ENCODE data around the gene LPP.
A peak's percentile ranks its signal among the peaks of the same experiment; 100 is the strongest.

The LPP gene

DNA sequence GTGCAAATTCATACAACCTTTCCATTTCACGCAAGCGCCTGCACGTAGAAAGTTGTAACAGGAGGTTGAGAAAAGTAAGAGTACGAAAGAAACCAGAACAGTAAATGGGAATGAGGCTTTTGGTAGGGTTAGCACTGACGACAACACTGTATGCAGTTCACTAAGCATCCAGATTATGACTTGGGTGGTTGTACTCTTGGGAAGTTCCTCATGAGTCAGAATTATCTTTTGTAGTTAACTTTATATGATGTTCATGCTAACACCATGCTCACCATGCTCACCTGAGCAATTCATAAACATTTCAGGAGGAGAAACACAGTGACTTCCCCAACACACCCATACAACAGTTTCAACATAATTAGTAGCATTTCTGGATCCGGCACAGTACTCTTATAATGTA lies 3.0 kb upstream of the LPP start:
- TF ChIP-seq POLR2A (IDR thresholded peaks at IDR 0.05; ENCODE audit: low read length) (no peak), GATA1 (IDR thresholded peaks at IDR 0.05; ENCODE audit: low read depth, low read length) (no peak)
- DNase-seq: no peak

DNA sequence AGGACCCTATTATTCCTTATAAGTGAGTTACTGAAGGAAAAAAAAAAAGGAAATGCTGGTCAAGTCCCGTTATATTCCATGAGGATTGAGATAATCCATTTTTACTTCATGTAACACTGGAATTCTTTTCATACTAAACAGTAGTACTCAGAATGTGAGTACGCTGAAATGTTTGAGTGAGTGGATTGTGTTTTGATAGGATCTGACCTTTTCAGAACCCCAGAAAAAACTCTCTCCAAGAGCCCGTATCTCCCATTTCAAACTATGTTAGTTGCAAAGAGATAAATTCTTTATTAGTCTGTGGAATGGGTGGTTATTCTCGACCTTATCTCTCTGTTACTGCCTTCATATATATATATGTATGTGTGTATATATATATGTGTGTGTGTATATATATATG lies 2.5 kb upstream of the LPP start:
- TF ChIP-seq POLR2A (IDR thresholded peaks at IDR 0.05; ENCODE audit: low read length) (no peak), GATA1 (IDR thresholded peaks at IDR 0.05; ENCODE audit: low read depth, low read length) (no peak)
- no peak for DNase-seq

DNA sequence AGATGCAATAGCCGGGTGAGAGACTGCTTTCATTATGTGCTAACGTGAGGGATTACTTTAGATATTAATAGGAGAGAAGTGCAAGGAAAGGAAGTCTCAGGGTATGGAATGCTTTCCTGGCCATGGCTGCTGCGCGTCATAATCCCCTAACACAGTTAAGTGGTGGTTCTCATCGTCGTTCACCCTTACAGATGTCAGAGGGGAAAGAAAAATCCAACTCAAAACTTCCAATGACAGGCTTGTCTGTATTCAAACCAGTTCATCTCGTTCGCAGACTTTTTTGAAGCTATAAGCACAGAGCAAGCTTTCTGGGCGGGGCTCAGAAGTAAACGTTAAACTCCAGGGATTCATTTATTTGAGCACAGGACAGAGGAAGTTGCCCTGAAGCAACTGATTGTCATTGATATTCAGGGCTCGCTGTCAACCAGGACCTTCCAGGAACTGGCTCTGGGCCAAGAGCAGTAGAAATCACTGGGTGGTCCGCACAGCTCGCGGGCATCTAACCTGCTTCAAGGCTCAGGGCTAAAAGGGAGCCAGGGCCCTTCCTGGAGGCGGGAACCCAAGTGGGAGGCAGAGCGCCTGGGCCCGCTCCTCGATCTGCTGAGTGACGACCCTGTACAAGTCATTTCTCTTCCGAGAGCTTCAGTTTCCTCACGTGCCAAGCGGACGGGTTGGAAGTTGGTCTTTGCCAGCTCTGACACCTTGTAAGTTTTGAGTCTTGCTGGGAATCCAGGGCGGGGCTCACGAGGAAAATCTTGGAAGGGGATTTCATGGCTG lies 1.1 kb upstream of the LPP start:
- TF ChIP-seq POLR2A (IDR thresholded peaks at IDR 0.05; ENCODE audit: low read length) (no peak), GATA1 (IDR thresholded peaks at IDR 0.05; ENCODE audit: low read depth, low read length) (no peak)
- DNase-seq: no peak

DNA sequence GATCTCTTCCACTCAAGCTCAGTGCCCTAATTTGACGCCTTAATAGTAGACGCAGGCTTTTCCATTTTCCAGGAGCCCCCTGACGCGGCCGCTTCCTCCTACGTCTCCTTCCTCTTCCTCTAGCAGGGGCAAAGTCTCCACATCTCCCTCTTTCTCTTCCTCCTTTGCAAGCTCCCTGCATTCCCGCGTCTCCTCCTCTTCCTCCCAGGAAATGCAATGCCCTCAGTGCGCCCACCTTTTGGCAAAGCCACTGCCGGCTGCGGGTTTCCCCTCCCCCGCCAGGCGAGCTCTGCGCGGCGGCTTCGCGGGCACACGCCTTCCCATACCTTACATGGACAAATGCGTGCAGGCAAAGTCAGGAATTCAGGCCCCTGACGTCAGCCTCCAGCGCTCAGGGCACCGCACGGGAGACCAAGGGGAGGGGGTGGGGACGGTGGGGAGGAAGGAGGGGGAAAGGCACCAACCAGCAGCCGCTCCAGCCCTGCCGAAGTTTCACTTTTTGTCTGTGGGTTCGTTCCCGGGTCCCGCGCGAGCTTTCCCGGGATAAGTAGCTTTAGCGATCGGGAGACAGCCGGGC lies 432 bp upstream of the LPP start:
- no peak for TF ChIP-seq GATA1 (IDR thresholded peaks at IDR 0.05; ENCODE audit: low read depth, low read length)
- no peak for TF ChIP-seq POLR2A (IDR thresholded peaks at IDR 0.05; ENCODE audit: low read length)
- DNase-seq: peak; percentile 30 to 41

DNA sequence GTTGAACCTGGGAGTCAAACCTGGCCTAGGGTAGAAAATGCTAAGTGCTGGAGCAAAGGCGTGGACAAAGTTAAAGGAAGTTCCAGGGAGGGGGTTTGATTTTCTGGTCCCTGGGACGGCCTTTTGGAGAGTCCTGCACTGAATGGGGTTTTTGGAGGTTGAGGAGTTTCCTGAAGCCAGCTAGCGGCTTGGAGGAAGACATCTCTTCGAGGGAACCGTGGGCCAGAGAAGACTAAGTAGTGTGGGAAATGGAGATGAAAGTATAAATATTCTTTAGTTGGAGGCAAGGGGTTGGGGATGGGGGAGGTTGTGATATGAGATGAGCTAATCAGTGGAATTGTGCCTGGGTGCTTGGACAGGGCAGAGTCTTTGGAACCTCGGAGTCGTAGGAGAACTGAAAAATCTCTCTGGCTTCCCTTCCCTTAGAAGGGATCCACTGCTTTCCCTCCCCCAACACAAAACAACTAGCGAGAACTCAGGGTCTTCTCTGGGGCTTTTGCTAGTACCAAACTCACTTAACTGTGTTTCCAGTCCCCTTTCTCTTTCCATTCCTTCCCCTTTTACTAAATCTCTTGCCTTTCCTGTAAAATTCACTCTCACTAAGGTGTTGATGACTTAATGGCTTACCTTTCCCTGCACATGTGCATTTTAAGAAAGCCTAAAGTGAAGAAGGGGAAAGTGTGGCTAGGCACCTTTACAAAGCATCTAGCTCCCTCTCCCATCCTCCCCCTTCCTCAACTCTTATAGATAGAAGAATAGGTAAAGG lies 1.0 kb downstream of the LPP start:
- no peak for DNase-seq

DNA sequence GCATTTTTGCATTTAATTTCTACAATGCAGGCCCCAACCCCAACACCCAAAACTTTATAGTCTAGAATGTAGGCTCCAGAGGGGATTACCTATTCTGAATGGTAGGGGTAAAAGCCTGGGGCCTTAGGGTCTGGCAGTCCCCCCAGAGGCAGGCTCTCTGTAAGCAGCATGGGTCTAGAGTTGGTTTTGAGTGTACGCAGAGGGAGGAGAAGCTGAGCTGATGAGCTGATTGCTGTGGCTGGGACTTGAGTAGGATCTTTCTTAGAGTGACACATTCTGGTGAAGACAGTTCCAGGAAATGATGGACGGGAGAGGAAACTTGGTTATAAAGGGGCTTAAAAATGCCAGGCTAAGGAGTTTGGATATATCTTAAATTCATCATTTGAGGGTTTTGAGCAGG lies 2.1 kb downstream of the LPP start:
- TF ChIP-seq GATA1 (IDR thresholded peaks at IDR 0.05; ENCODE audit: low read depth, low read length): no peak
- no peak for TF ChIP-seq POLR2A (IDR thresholded peaks at IDR 0.05; ENCODE audit: low read length)
- DNase-seq: no peak

More for the DNA sequence above, 1.0 kb downstream of the LPP start:
- TF ChIP-seq POLR2A (IDR thresholded peaks at IDR 0.05; ENCODE audit: low read length) (no peak), GATA1 (IDR thresholded peaks at IDR 0.05; ENCODE audit: low read depth, low read length) (no peak)

DNA sequence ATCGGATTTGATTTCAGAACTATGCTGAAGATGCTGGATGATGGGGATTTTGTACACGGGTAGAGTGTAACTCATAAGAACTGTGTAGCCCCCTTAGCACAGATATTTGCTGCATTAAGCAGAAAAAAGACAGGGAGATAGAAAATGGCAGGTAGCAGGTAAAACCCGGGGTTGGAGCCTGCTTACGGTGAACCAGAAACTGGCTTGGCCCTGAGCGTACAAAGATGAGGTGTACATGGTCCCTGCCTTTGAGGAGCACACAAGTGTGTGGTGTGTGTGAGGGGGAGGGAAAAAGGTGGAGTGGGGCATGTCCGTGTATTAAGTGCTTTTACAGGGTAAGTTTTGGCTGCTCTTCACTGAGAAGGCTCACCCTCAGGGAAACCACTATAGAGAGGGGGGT lies 3.5 kb downstream of the LPP start:
- DNase-seq: no peak

DNA sequence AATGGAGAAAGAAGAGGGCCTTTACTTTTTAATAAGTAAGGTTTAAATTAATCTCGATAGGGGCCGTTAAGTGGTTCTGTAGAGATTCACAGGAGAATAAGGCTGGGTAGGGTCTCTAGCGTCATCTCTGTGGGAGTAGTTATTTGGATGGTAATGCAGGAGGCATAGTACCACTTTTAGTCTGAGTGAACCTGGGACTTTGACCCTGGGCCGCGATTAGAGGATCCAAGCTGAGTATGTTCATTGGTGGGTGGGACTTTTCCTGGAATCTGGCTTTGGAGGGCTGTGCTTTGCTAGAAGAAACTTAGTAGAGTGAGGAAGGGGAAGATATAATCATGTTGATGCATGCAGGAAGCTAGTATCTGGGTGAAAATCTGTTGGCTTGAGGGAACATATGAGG lies 4.0 kb downstream of the LPP start:
- no peak for DNase-seq
- TF ChIP-seq GATA1 (IDR thresholded peaks at IDR 0.05; ENCODE audit: low read depth, low read length): no peak
- no peak for TF ChIP-seq POLR2A (IDR thresholded peaks at IDR 0.05; ENCODE audit: low read length)

More for the DNA sequence above, 3.5 kb downstream of the LPP start:
- TF ChIP-seq POLR2A (IDR thresholded peaks at IDR 0.05; ENCODE audit: low read length): no peak
- TF ChIP-seq GATA1 (IDR thresholded peaks at IDR 0.05; ENCODE audit: low read depth, low read length): no peak

DNA sequence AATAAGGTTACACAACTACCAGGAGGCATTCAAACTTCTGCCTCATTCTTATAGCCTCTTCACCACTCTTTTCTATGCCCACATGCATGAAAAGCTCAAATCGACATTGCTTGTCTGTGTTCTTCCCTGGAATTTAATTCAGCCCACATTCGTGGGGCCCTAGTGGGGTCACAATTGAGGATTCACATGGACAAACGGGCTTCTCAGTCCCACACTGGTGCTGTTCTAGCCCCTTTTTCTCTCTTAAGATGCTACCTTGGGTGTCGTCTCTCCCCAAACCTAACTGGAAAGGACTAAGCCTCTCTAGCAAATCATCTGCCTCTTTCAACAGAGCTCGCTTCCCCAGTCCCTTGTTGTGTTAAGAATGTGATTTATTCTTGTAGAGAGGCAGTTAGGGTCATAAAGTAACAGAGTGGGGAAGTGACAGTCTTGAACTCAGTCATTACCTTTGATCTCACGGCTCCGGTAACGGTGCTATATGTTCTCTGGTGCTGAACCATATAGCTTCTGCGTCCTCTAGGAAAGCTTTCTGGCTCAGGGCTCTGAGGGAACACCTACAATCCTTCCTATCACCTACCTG lies 4.9 kb downstream of the LPP start:
- DNase-seq: no peak
- no peak for TF ChIP-seq GATA1 (IDR thresholded peaks at IDR 0.05; ENCODE audit: low read depth, low read length)
- TF ChIP-seq POLR2A (IDR thresholded peaks at IDR 0.05; ENCODE audit: low read length): no peak

DNA sequence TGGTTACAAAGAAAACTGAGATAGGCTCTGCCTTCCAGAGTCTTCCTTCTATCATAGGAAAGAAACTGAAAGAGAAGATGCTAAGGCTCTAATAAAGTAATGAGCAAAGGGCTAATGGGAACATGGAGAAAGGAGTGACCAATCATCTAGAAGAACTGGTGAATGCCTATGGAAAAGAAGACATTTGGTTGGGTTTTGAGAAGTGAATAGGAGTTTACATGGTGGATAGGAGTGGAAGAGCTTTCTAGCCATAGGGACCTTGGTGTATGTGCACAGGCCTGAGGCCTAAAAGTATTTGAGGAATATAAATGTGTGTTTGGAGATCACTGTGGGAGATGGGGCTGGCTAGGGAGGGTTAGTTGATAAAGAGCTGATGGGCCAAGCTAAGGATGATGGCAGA lies 6.8 kb downstream of the LPP start:
- DNase-seq: no peak
- TF ChIP-seq POLR2A (IDR thresholded peaks at IDR 0.05; ENCODE audit: low read length): no peak

DNA sequence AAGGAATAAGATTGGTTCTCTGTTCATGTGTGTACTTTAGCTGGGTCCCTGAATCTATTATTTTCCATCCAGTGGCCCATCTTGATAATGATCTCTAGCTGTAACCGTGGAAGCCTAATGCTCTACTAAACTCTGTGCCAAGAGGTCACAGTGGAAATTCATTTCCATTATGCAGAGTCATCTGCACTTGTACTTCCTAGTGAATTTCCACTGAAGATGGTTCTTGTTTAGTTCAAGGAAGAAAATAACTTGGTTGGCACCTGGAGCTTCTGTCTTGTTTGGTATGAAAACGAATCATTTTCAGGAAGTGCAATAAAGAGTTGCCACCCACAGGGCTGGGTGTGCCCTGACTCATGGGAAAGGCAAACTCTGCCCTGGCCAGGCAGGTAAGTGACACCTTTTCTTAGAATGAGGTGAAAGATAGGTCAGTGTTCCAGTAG lies 10.3 kb downstream of the LPP start:
- no peak for TF ChIP-seq POLR2A (IDR thresholded peaks at IDR 0.05; ENCODE audit: low read length)
- no peak for TF ChIP-seq GATA1 (IDR thresholded peaks at IDR 0.05; ENCODE audit: low read depth, low read length)

DNA sequence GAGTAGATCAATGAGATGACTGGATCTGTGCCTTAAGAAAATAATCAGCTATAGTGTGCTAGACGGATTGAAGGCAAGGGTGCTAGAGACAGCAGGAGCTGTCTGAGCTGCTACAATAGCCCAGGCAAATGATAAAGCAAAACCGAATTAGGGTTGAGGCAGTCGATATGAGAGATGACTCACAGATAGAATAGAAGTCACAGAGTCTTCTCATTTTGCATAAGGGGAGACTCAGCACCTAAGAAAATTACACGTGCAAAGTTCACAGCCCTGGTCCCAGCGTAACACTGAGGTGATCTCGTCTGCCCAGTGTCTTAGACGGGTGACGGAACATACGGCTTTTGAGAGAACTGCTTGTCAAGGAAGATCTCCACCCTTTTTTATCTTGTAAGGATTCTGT lies 11.6 kb downstream of the LPP start:
- no peak for TF ChIP-seq GATA1 (IDR thresholded peaks at IDR 0.05; ENCODE audit: low read depth, low read length)
- no peak for TF ChIP-seq POLR2A (IDR thresholded peaks at IDR 0.05; ENCODE audit: low read length)

More for the DNA sequence above, 10.3 kb downstream of the LPP start:
- peak in 1 of 2 experiments; percentile 9 for DNase-seq

DNA sequence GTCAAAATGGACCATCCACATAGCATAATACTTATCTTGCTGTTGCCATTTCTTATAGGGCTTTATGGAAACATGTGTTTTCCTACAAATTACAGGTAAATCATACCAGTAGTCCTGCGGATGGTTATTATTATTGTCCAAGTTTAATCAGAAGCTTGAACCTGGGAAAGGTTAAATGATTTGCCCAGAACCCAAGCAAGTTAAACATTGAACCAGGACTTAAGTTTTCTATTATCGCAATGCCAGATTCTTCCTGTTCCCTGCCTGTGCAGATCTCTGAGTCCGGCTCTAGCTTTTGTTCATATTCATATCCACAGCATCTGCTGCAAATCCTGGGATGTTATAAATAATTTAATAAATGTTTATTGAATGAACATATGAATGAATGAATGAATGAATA lies 12.5 kb downstream of the LPP start:
- TF ChIP-seq GATA1 (IDR thresholded peaks at IDR 0.05; ENCODE audit: low read depth, low read length): no peak
- TF ChIP-seq POLR2A (IDR thresholded peaks at IDR 0.05; ENCODE audit: low read length): no peak
- DNase-seq: no peak

More for the DNA sequence above, 11.6 kb downstream of the LPP start:
- no peak for DNase-seq

DNA sequence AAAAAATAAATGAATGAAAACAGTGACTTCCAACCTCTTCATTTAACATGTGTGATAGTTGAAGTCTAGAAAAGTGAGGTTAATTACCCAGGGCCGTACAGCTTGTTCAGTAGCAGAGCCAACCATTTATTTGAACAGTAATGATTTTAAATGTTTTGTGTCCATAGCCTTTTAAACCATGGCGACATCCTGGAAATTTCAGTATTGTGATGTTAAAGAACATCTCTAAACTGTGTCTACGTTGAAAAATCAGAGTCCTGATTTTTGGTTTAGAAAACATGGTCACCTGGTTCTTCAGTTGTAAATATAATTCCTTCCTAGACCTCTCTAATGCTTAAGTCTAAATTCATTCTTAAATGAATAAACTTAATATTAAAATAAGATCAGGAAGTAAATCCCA lies 14.2 kb downstream of the LPP start:
- no peak for TF ChIP-seq POLR2A (IDR thresholded peaks at IDR 0.05; ENCODE audit: low read length)
- no peak for TF ChIP-seq GATA1 (IDR thresholded peaks at IDR 0.05; ENCODE audit: low read depth, low read length)
- DNase-seq: no peak
